Tibial nerve (tissue), 4 donors: ENCODE measurements around the gene GRIN3B.

ENCODE experiments used
- CTCF ChIP-seq, 5 experiments: fragments of 200-600 bp in 3 of 5; fragments of 450-650 bp in 2 of 5; sonication (generic) in 3 of 5; IDR thresholded peaks; one replicate each; pipeline ENCODE4 v1.5.1; 2016 to 2019; ENCODE audit warnings: antibody characterized with exemption in 5 of 5, mild to moderate bottlenecking in 3 of 5, moderate library complexity in 2 of 5
- EP300 ChIP-seq, 2 donors: sonication (generic); formaldehyde crosslinking; IDR thresholded peaks; one replicate each; pipeline ENCODE4 v1.6.1; 2017; ENCODE audit warnings: antibody characterized with exemption in 2 of 2, mild to moderate bottlenecking in 1 of 2
- POLR2A ChIP-seq, 2 donors: fragments of 450-650 bp; IDR thresholded peaks; one replicate each; pipeline ENCODE4 v1.6.1; 2017; ENCODE audit warnings: antibody characterized with exemption in 2 of 2, mild to moderate bottlenecking in 2 of 2, moderate library complexity in 2 of 2

- TF ChIP-seq CTCF (IDR thresholded peaks at IDR 0.05) (no peak), POLR2A (IDR thresholded peaks at IDR 0.05) (no peak), EP300 (IDR thresholded peaks at IDR 0.05) (no peak)
Observed at GRCh38 chr19:1018932-1019615, 18.9 kb downstream of the GRIN3B start.
